ENCODE results near the gene COPG2. TPM values are rescaled to one million over a fixed set of nuclear protein-coding genes. Genes with fewer than 3 reads are reported as not detected.

Gene COPG2
- polyA plus RNA-seq, 2 of the 4 experiments (the other 2 are of a cell fraction), result 17.1 to 39.5 TPM

DNA sequence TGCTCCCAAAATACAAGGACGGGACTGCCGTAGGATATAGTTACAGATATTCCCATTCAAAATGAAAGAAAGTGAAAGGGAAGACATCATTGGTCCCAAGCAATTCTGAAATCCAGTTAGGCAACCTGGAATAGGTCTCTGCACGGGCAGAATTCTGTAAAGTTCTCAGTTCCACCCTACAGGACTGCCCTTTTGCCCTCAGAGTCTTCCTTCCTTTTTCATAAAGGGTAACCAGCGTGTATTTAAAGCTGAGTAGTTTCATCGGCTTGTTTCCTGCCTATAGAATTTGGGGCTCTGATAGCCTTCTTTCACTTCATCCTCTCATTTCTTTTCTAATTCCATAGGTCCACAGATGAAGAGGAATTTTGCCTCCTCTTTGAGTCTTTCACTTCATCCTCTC, 20.0 kb downstream of the COPG2 start (continued):
- TF ChIP-seq RNF2 (IDR thresholded peaks at IDR 0.05; ENCODE audit: borderline replicate concordance, low read depth), result no peak

DNA sequence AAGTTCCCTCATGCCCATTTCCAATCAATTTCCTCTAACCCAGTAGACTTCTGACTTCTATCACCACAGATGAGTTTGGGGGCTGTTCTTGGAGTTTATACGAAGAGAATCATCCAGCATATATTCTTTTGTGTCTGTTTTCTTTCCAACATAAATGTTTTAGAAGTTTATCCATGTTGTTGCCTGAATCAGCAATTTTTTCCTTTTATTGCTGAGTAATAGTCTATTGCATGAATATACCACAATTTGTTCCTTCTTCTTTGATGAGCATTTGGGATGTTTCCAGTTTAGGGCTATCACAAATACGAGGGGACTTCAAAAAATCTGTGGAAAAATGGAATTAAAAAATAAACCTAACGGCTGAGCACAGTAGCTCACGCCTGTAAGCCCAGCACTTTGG, 26.2 kb downstream of the COPG2 start:
- 73% methylated on average over 4 of the region's 4 CpGs for WGBS (ENCODE audit: missing lambda C conversion rate)
- Histone ChIP-seq H3K4me1 (no peaks in the 10 kb centered on the region), H3K27ac (no peak overlapping the region), H3K4me2 (no peak overlapping the region), H3K9me3 (peaks cover 9% of the 10 kb centered on the region; the same call in 2 of the 3 replicates), H3K4me3 (no peak overlapping the region)
- FAIRE-seq, result no peak
- no peak for DNase-seq (ENCODE audit: low read depth in 1 of 2, low spot score in 1 of 2)
- ChIA-PET CTCF (no interaction called here), POLR2A (no interaction called here)
- ATAC-seq, result no peak
- TF ChIP-seq RCOR1 (IDR thresholded peaks at IDR 0.05; ENCODE audit: low read depth, low read length) (no peak), MAFK (IDR thresholded peaks at IDR 0.05; ENCODE audit: partially characterized antibody) (peak; percentile 84)
- TF ChIP-seq, protein P1, sequence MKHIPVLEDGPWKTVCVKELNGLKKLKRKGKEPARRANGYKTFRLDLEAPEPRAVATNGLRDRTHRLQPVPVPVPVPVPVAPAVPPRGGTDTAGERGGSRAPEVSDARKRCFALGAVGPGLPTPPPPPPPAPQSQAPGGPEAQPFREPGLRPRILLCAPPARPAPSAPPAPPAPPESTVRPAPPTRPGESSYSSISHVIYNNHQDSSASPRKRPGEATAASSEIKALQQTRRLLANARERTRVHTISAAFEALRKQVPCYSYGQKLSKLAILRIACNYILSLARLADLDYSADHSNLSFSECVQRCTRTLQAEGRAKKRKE (CRISPR knock-in tag; IDR thresholded peaks at IDR 0.05; ENCODE audit: low read depth), result no peak

DNA sequence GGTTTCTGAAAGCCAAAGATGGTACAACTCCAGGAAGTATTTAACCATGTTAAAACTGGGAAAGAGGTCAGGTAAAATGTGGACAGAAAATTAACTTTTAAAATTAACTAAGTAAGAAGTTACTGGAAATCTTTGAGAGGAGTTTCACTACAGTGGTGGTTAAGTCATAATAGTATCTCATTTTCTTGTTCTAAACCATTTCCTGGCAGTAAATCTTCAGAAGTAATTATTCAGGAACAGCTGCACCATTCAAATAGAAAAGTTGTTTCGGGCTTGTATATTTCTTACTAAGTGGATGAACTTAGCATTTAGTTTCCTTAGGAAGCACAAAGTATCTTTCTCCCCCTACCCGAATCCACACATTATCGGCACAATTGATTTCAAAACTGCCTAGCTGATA, 27.1 kb downstream of the COPG2 start:
- TF ChIP-seq JUNB (IDR thresholded peaks at IDR 0.05), result no peak
- TF ChIP-seq MAZ (IDR thresholded peaks at IDR 0.05; ENCODE audit: borderline replicate concordance, low read depth, low read length), result no peak
- no peak for TF ChIP-seq PHF8 (IDR thresholded peaks at IDR 0.05; ENCODE audit: borderline replicate concordance, low read depth)
- no peak for TF ChIP-seq CEBPB (IDR thresholded peaks at IDR 0.05)
- no peak for TF ChIP-seq BHLHE40 (IDR thresholded peaks at IDR 0.05; ENCODE audit: low read depth, low read length)
- no peak for TF ChIP-seq HEYL (CRISPR knock-in tag; IDR thresholded peaks at IDR 0.05)
- no peak for TF ChIP-seq JUN (IDR thresholded peaks at IDR 0.05)
- ATAC-seq, result no peak
- no peak for FAIRE-seq
- WGBS (ENCODE audit: missing lambda C conversion rate), result 91% methylated on average over 3 of the region's 3 CpGs
- ChIA-PET POLR2A (no interaction called here), CTCF (no interaction called here)
- Histone ChIP-seq H3K9me3 (peaks cover 13% of the 10 kb centered on the region; the same call in 2 of the 3 replicates), H3K27ac (no peak overlapping the region), H3K4me3 (no peak overlapping the region), H3K4me2 (no peak overlapping the region), H3K4me1 (no peaks in the 10 kb centered on the region)
- no peak for DNase-seq (ENCODE audit: low read depth in 1 of 2, low spot score in 1 of 2)

DNA sequence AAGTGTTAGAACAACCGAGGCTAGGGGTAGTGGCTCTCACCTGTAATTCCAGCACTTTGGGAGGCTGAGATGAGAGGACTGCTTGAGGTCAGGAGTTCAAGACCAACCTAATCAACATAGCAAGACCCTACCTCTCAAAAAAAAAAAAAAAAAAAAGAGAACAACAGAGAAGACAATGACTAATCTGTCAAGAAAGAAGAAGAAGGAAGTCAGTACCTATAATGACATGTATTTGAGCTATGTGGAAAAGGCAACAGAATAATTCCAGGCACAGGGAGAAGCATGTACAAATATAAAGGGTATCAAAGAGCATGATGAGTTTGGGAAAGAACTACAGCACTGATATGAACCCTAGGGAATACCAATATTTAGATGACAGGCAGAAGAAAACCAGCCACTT, 27.5 kb downstream of the COPG2 start:
- FAIRE-seq (no peak), ATAC-seq (no peak), DNase-seq (ENCODE audit: low read depth in 1 of 2, low spot score in 1 of 2) (no peak)
- ChIA-PET CTCF (no interaction called here), POLR2A (no interaction called here)
- TF ChIP-seq KDM5A (IDR thresholded peaks at IDR 0.05) (no peak), EHF (CRISPR knock-in tag; IDR thresholded peaks at IDR 0.05) (no peak), NFE2L2 (conservative IDR thresholded peaks at IDR 0.05; ENCODE audit: low read length) (no peak)
- no peak overlapping the region for H3K27ac ChIP-seq
- peaks cover 15% of the 10 kb centered on the region; the same call in 2 of the 3 replicates for H3K9me3 ChIP-seq
- no peak overlapping the region for H3K4me2 ChIP-seq
- H3K4me3 ChIP-seq, result no peak overlapping the region
- H3K4me1 ChIP-seq, result no peaks in the 10 kb centered on the region
- 86% methylated on average over 1 of the region's 1 CpG for WGBS (ENCODE audit: missing lambda C conversion rate)

DNA sequence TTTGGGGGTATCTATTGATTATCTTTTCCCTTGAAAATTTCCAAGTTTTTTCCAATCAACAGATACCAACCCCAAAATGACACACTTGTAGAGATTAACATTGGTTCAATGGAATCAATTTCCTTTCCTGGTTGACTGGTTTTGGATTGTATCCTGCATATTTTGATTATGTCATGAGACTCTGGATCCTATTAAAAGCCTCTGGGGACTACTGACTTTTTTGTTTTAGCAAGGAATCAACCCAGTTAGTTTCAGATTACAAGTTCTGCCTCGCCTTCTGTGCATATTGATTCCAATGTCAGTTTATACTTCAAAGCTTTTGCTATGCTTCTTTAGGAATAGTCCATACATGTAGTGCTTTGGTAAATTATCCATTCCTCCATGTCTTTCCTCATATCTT, 29.2 kb downstream of the COPG2 start:
- FAIRE-seq (peak; percentile 32), DNase-seq (ENCODE audit: low read depth in 1 of 2, low spot score in 1 of 2) (no peak), ATAC-seq (no peak)
- Histone ChIP-seq H3K4me3 (no peak overlapping the region), H3K4me2 (no peak overlapping the region), H3K9me3 (peaks cover 20% of the 10 kb centered on the region; the same call in 2 of the 3 replicates), H3K4me1 (no peaks in the 10 kb centered on the region), H3K27ac (no peak overlapping the region)
- ChIA-PET POLR2A (no interaction called here), CTCF (interaction anchor here (0.6 kb wide), 2 partner anchors 834 to 1160 kb away, joined by 3 read pairs; no protein-coding TSS in a partner anchor)
- TF ChIP-seq HDAC2 (IDR thresholded peaks at IDR 0.05) (no peak), ESRRA (IDR thresholded peaks at IDR 0.05; ENCODE audit: borderline replicate concordance, low read length) (no peak), TP53 (CRISPR knock-in tag; IDR thresholded peaks at IDR 0.05) (no peak), CHD4 (IDR thresholded peaks at IDR 0.05; ENCODE audit: borderline replicate concordance) (no peak)
- TF ChIP-seq, protein P2, sequence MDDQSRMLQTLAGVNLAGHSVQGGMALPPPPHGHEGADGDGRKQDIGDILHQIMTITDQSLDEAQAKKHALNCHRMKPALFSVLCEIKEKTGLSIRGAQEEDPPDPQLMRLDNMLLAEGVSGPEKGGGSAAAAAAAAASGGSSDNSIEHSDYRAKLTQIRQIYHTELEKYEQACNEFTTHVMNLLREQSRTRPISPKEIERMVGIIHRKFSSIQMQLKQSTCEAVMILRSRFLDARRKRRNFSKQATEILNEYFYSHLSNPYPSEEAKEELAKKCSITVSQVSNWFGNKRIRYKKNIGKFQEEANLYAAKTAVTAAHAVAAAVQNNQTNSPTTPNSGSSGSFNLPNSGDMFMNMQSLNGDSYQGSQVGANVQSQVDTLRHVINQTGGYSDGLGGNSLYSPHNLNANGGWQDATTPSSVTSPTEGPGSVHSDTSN (IDR thresholded peaks at IDR 0.05), result no peak
- 77% methylated on average over 1 of the region's 1 CpG for WGBS (ENCODE audit: missing lambda C conversion rate)

Measured in A549 (cell line).